Mesenteric fat pad (tissue), 1 donor: ENCODE data around the gene JAZF1. TPM values are rescaled to one million over a fixed set of nuclear protein-coding genes. Genes with fewer than 3 reads are reported as not detected.

ENCODE experiments used
- DNase-seq: peaks from one replicate; pipeline ENCODE4 v3.0.0-alpha.2; 2020; ENCODE audit warnings: low spot score
- total RNA-seq: library from RNA; stranded (reverse); fragmentation: NEBNext Ultra II Directional; extraction: Animal tissue kit (Norgen Biotek cat#: 25700); gene quantifications from one replicate; pipeline ENCODE4 v1.2.1, GENCODE V29; 2021
- donor health status: DM: yes; HTN: yes; CAD: no.

JAZF1 gene
- total RNA-seq, 1 donor from 2014 or later, result 27.7 TPM

DNA sequence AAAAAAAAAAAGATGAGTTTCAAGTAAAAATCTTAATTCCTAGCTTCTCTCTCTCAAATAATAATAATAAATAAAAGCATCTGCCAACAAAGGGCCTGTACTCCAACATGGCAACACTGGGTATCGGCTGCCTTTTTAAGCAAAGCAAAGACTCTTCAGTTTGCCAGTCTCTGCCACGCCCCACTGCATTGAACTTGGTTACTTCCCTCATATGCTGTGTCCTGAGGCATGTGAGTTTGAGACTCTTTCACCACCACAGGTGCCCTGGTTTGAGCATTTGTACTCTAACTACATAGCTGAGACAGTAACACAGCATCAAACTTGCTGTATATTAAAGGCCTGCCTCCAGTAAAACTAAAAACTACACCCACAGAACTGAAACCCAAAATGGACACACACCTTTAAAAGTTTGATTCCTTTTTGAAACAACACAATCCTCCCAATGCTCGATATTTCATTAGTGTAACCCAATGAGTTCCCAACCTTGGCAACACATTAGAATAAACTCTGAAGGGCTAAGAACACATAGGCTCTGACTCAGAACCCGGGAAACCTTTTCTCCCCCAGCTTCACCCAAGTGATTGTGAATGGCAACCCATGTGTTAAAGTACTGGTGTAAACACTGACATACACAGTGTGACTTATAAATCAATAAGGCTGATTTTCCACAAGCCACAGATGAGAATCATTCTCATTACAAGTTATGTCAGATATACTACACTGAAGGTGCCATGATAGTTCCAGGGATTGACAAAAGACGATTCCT is 12.0 kb downstream of the JAZF1 start:
- DNase-seq, result no peak

- no peak for DNase-seq
These were observed 13.4 kb downstream of the JAZF1 start for GRCh38 chr7:28166982-28167715.

- DNase-seq, result no peak
These were observed 14.3 kb downstream of the JAZF1 start for GRCh38 chr7:28165961-28166955.

- no peak for DNase-seq
These were observed 15.3 kb downstream of the JAZF1 start for GRCh38 chr7:28165261-28165660.

DNA sequence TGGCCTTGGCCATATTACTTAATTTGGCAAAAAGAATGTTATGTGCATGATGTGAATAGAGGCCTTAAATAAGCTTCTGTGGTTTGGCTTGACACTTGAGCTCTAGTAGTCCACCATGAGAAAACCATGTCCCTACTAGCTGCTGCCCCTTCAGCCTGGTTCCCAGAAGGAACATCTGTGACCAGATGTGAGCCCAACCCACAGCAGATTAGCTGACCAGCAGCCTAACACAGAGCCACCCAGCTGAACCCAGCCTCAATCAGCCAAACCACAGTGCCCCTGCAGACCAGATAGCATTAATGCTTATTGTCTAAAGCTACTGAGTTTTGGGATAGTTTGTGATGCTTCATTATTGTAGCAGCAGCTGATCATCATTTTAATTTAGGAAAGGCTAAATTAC is 16.6 kb downstream of the JAZF1 start:
- no peak for DNase-seq

- DNase-seq, result no peak
These were observed 19.3 kb downstream of the JAZF1 start for GRCh38 chr7:28161331-28161730.

- no peak for DNase-seq
These were observed 20.0 kb downstream of the JAZF1 start for GRCh38 chr7:28160551-28160991.

- no peak for DNase-seq
These were observed 22.7 kb downstream of the JAZF1 start for GRCh38 chr7:28157831-28158416.

GRCh38 chr7:28157076-28157745 is 23.4 kb downstream of the JAZF1 start:
- DNase-seq, result no peak

DNA sequence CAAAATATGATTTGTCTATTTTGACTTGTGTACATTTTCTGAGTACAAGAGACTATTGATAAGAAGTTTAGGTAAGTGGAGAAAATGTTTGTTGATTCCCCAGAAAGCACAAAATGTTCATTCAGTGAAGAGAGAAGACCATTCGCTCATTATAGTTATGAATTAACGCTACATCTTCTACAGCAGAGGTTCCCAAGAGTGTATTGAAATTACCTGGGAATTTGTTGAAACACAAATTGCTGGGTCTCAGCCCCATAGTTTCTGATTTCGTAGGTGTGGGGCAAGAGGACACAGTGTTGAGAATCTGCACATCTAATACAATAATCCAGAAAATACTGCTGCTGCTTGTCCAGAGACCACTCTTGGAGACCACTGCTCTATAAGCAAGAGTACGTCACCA is 24.2 kb downstream of the JAZF1 start:
- no peak for DNase-seq

- no peak for DNase-seq
These were observed 24.6 kb downstream of the JAZF1 start for GRCh38 chr7:28155964-28156363.

- no peak for DNase-seq
These were observed 25.5 kb downstream of the JAZF1 start for GRCh38 chr7:28155019-28155660.

- DNase-seq, result no peak
These were observed 28.0 kb downstream of the JAZF1 start for GRCh38 chr7:28152594-28152993.

DNA sequence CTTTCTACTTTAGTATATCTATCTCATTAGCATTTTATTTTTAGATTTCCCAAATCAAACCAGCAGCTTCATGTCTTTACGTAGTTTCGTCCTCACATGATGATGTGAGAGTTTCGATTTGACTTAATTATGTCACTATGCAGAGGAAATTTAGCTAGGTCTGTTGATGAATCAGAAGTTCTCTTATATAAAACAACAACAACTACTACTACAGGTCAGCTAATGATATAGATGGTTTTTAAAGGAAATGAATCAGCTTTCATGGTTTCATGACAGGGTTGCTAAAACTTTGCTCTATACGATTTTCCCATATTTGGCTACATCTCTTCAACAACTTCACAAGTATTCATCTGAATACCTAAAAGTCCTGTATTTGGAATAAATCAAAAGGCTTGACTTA is 28.6 kb downstream of the JAZF1 start:
- no peak for DNase-seq

- no peak for DNase-seq
These were observed 31.1 kb downstream of the JAZF1 start for GRCh38 chr7:28149291-28150101.

DNA sequence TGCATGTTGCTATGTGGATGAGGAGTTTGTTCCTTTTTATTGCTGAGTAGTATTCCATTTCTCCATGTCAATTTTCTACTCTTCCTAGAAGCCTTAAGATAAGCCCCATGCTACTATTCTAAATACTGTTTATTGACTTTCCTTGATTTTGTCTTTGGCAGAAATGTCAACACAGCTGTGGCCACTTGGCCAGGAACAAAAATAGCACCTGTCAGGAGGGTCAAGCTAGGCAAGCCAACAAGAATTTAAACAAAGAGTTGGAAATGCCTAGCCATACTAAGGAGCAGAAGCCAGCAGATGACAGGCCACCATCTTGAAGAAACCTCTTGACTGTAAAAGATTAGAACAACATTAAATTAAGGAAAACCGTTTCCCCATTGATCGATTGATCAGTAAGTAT is 34.7 kb downstream of the JAZF1 start:
- no peak for DNase-seq

- DNase-seq, result no peak
These were observed 35.4 kb downstream of the JAZF1 start for GRCh38 chr7:28145090-28145626.

DNA sequence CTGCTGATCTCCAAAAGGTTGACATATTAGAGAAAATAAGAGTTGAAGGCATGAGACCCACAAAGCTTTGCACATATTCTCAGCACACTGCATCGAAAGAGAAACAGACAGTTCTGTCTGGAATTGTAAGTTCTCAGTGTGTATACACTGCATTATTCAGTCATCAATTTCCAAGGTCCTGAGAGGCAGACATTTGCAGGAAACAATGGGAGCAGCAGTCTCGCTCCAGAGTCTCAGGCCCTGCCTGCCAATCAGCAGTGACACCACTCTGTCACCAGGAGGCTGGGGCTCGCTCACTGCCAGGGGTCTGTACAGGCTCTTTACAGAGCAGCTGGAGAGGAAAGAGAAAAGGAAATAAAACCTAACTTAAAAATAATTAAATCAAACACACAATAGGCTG is 36.3 kb downstream of the JAZF1 start:
- no peak for DNase-seq

GRCh38 chr7:28142650-28143049 is 37.9 kb downstream of the JAZF1 start:
- DNase-seq, result no peak
